ENCODE results near the gene KCNQ5.

Gene KCNQ5

GRCh38 chr6:72689107-72689954, 67.5 kb downstream of the KCNQ5 start:
- peaks cover 7% of the 10 kb centered on the region for H3K4me1 ChIP-seq (ENCODE audit: control insufficient read depth, low read length)
- no peak overlapping the region for H3K4me2 ChIP-seq (ENCODE audit: low read length)
- TF ChIP-seq CTCF (IDR thresholded peaks at IDR 0.05; ENCODE audit: low read depth, low read length, poor library complexity, severe bottlenecking) (no peak), EZH2phosphoT487 (IDR thresholded peaks at IDR 0.05; ENCODE audit: borderline replicate concordance, low read length) (no peak)
- no peaks in the 10 kb centered on the region for H4K20me1 ChIP-seq (ENCODE audit: control insufficient read depth, insufficient read depth, low read depth, low read length)
- no peaks in the 10 kb centered on the region for H3K9me3 ChIP-seq (ENCODE audit: control insufficient read depth, insufficient read depth, low read length)
- H3K79me2 ChIP-seq (ENCODE audit: control insufficient read depth, low read length): peaks cover 65% of the 10 kb centered on the region
- H3K27ac ChIP-seq (ENCODE audit: low read depth, low read length): no peak overlapping the region
- H3K36me3 ChIP-seq (ENCODE audit: control insufficient read depth, low read length): peaks cover 30% of the 10 kb centered on the region
- no peaks in the 10 kb centered on the region for H3K27me3 ChIP-seq (ENCODE audit: control insufficient read depth, low read length)
- no peak overlapping the region for H3K4me3 ChIP-seq (ENCODE audit: low read length)
- 0 out of 2 replicates have a peak, but pooled peaks cover 2% of the 10 kb centered on the region for H3F3A ChIP-seq (ENCODE audit: control insufficient read depth, insufficient read depth)
- H3K9me2 ChIP-seq (replicated peaks; ENCODE audit: control insufficient read depth, low read length): no peaks in the 10 kb centered on the region

- H3F3A ChIP-seq (ENCODE audit: control insufficient read depth, insufficient read depth): 0 out of 2 replicates have a peak, but pooled peaks cover 2% of the 10 kb centered on the region
- H3K4me3 ChIP-seq (ENCODE audit: low read length): no peak overlapping the region
- H3K27me3 ChIP-seq (ENCODE audit: control insufficient read depth, low read length): no peaks in the 10 kb centered on the region
- no peak overlapping the region for H3K27ac ChIP-seq (ENCODE audit: low read depth, low read length)
- TF ChIP-seq CTCF (IDR thresholded peaks at IDR 0.05; ENCODE audit: low read depth, low read length, poor library complexity, severe bottlenecking): no peak
- TF ChIP-seq EZH2phosphoT487 (IDR thresholded peaks at IDR 0.05; ENCODE audit: borderline replicate concordance, low read length): no peak
- H3K36me3 ChIP-seq (ENCODE audit: control insufficient read depth, low read length): peaks cover 30% of the 10 kb centered on the region
- peaks cover 7% of the 10 kb centered on the region for H3K4me1 ChIP-seq (ENCODE audit: control insufficient read depth, low read length)
- H3K4me2 ChIP-seq (ENCODE audit: low read length): no peak overlapping the region
- H3K9me2 ChIP-seq (replicated peaks; ENCODE audit: control insufficient read depth, low read length): no peaks in the 10 kb centered on the region
- no peaks in the 10 kb centered on the region for H4K20me1 ChIP-seq (ENCODE audit: control insufficient read depth, insufficient read depth, low read depth, low read length)
- no peaks in the 10 kb centered on the region for H3K9me3 ChIP-seq (ENCODE audit: control insufficient read depth, insufficient read depth, low read length)
- peaks cover 53% of the 10 kb centered on the region for H3K79me2 ChIP-seq (ENCODE audit: control insufficient read depth, low read length)
These were observed 69.4 kb downstream of the KCNQ5 start for GRCh38 chr6:72691249-72691648.

GRCh38 chr6:72696055-72696454, 74.2 kb downstream of the KCNQ5 start:
- peaks cover 2% of the 10 kb centered on the region; the same call in 1 of the 2 replicates for H3F3A ChIP-seq (ENCODE audit: control insufficient read depth, insufficient read depth)
- H3K4me1 ChIP-seq (ENCODE audit: control insufficient read depth, low read length): no peaks in the 10 kb centered on the region
- TF ChIP-seq EZH2phosphoT487 (IDR thresholded peaks at IDR 0.05; ENCODE audit: borderline replicate concordance, low read length) (no peak), CTCF (IDR thresholded peaks at IDR 0.05; ENCODE audit: low read depth, low read length, poor library complexity, severe bottlenecking) (no peak)
- no peaks in the 10 kb centered on the region for H3K9me2 ChIP-seq (replicated peaks; ENCODE audit: control insufficient read depth, low read length)
- no peaks in the 10 kb centered on the region for H3K27me3 ChIP-seq (ENCODE audit: control insufficient read depth, low read length)
- no peak overlapping the region for H3K4me3 ChIP-seq (ENCODE audit: low read length)
- peaks cover 15% of the 10 kb centered on the region for H3K36me3 ChIP-seq (ENCODE audit: control insufficient read depth, low read length)
- no peak overlapping the region for H3K4me2 ChIP-seq (ENCODE audit: low read length)
- no peaks in the 10 kb centered on the region for H3K9me3 ChIP-seq (ENCODE audit: control insufficient read depth, insufficient read depth, low read length)
- H4K20me1 ChIP-seq (ENCODE audit: control insufficient read depth, insufficient read depth, low read depth, low read length): no peaks in the 10 kb centered on the region
- H3K27ac ChIP-seq (ENCODE audit: low read depth, low read length): no peak overlapping the region
- peaks cover 56% of the 10 kb centered on the region for H3K79me2 ChIP-seq (ENCODE audit: control insufficient read depth, low read length)

Data from DOHH2 (cell line).